NCI-H510A treated with DMSO at 0.1 percent for 48 hours (cell line): ENCODE results near the gene ACTL10.
"Not testable (repeated sequence)": the region's sequence is repeated elsewhere in the genome, so short reads cannot be mapped to it uniquely, and the experiment has no call there.

Source experiments
- DNase-seq: peaks from one replicate; lab custom pipeline; 2025; lab: John Stamatoyannopoulos, UW

Gene ACTL10

GRCh38 chr20:33697129-33697528 is 30.4 kb downstream of the ACTL10 start:
- DNase-seq = no peak

GRCh38 chr20:33698966-33699365 is 32.2 kb downstream of the ACTL10 start:
- DNase-seq = not testable (repeated sequence)

- DNase-seq = not testable (repeated sequence)
These were observed 34.1 kb downstream of the ACTL10 start for GRCh38 chr20:33700696-33701441.

GRCh38 chr20:33701629-33702450 is 35.1 kb downstream of the ACTL10 start:
- DNase-seq = no peak

- no peak for DNase-seq
These were observed 36.1 kb downstream of the ACTL10 start for GRCh38 chr20:33702861-33703260.

GRCh38 chr20:33703498-33704137 is 36.9 kb downstream of the ACTL10 start:
- no peak for DNase-seq

GRCh38 chr20:33704197-33704924 is 37.6 kb downstream of the ACTL10 start:
- no peak for DNase-seq

GRCh38 chr20:33707668-33708067 is 40.9 kb downstream of the ACTL10 start:
- DNase-seq = no peak

GRCh38 chr20:33709398-33709797 is 42.7 kb downstream of the ACTL10 start:
- no peak for DNase-seq

GRCh38 chr20:33709905-33710541 is 43.3 kb downstream of the ACTL10 start:
- DNase-seq = no peak

GRCh38 chr20:33710681-33711445 is 44.1 kb downstream of the ACTL10 start:
- no peak for DNase-seq

GRCh38 chr20:33711446-33711738 is 44.6 kb downstream of the ACTL10 start:
- DNase-seq = no peak

- no peak for DNase-seq
These were observed 47.2 kb downstream of the ACTL10 start for GRCh38 chr20:33713865-33714367.

GRCh38 chr20:33716498-33716897 is 49.8 kb downstream of the ACTL10 start:
- no peak for DNase-seq
